Activated CD4-positive, alpha-beta T cell treated with anti-CD3 and anti-CD28 coated beads, Interleukin-10, Interleukin-2, amounts not matched to agents 100 ng/mL and 50 ng/mL, durations not matched to agents 16 hours and 8 hours (primary cell): ENCODE data around the gene NTN3.
A peak's percentile ranks its signal among the peaks of the same experiment; 100 is the strongest.

ENCODE experiments used
- DNase-seq: peaks from one replicate; pipeline ENCODE4 v3.0.0-alpha.2; 2020

The NTN3 gene

GRCh38 chr16:2515180-2515851 lies 44.2 kb downstream of the NTN3 start:
- no peak for DNase-seq

DNA sequence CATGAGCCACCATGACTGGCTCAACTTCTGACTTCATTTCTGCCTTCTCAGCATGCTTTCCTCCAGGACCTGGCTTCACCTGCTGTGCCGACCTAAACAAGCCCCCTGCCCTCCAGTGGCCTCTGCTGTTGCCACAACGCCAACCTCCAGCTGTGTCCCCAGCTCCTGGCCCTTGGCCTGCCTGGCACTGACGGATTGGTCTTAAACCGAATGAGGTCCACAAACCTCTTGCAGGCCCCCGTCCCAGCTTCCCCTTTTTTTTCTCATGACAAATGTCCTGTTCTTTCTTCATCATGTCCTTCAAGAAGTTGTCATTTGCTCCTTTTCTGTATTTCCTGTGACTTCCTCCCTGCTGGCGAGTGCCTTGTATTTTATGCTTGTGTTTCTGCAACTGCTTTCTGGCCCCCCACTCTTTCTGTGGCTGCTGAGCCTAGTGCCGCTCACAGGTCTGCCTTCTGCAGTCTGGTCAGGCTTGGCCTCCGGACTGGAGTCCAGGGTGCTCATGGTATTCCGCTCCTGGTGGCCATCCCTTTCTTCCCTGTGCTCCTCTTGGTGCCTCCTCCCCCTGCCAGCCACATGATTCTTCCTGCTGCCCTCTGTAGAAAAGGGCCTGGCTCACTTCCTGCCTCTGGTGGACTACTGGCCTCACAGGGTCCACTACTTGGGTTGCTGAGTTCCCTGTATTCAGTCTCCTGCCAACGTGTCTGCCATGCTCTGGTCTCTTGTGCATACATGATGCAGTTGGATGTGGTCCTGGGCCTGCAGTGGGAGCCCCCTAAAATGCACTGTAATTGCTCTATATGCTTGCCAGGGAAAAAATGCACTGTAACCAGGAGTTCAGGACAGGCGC lies 45.5 kb downstream of the NTN3 start:
- no peak for DNase-seq

DNA sequence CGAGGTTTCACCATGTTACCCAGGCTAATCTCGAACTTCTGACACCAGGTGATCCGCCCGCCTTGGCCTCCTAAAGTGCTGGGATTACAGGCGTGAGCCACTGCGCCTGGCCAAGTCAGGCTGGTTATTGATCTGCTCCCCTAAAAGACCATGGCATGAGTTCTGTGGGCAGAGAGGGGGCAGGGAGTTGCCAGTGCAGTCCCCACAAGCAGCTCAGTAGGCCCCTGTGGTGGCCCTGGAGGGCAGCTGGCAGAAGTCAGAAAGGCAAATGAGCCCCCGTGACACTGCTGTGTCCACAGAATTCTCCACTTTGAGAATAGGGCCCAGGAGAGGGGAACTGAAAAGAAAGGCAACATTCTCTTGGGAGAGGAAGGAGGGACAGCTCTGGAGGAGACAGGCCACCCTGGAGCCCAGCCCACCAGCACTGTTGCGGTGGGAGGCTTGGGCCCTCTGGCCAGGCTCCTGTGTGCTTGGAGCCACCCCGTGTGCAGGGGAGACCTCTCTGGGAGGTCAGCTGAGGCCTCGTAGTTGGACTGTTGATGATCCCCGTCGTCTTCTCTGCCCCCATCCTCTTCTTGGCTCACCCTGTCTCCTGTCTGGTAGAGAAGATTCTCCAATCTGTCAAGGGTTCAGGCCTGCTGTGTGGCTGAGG lies 47.0 kb downstream of the NTN3 start:
- no peak for DNase-seq

- no peak for DNase-seq
These were observed 48.0 kb downstream of the NTN3 start for GRCh38 chr16:2518823-2519710.

GRCh38 chr16:2519711-2520080 lies 48.6 kb downstream of the NTN3 start:
- no peak for DNase-seq

DNA sequence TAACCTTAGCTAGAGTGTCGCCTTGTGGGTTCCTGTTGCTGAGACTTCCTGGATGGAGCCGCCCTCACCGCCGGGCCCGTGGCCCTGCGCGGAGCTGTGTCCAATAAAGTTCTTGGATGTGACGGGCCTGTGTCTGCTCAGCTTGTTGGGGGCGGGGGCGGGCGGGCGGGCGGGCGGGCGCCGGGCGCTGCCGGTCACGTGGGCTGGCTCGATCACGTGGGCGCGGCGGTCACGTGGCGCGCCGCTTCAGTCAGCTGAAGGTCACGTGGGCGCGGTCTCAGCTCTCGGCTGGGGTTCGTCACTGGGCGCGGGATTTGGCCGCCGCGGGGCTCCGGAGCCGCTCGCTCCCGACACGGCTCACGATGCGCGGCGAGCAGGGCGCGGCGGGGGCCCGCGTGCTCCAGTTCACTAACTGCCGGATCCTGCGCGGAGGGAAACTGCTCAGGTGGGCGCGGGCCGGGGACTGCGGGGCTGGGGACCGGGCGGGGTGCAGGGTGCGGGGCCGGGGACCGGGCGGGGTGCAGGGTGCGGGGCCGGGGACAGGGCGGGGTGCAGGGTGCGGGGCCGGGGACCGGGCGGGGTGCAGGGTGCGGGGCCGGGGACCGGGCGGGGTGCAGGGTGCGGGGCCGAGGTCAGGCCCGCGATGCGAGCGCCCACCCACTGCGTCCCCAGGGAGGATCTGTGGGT lies 49.1 kb downstream of the NTN3 start, which contains the start of gene AMDHD2:
Gene AMDHD2, plus strand, starts transcription at position 275 of the 687 bp plus-strand sequence. Its CDS starts 88 bp downstream, at position 363.
- peak; percentile 91 for DNase-seq

GRCh38 chr16:2520784-2521531 lies 49.9 kb downstream of the NTN3 start:
- peak; percentile 64 for DNase-seq
